Smooth muscle cell (in vitro differentiated cells): ENCODE data around the gene CNIH2. TPM values are rescaled to one million over a fixed set of nuclear protein-coding genes. Genes with fewer than 3 reads are reported as not detected.

Experiments used
- DNase-seq: peaks from one replicate; lab custom pipeline; 2025; ENCODE audit not compliant: unreplicated experiment; lab: John Stamatoyannopoulos, UW
- H2AFZ ChIP-seq: fragments of 200-600 bp; sonication (generic); 2 replicates; pipeline ENCODE4 v1.6.0; 2016; ENCODE audit warnings: antibody characterized with exemption, low read depth, mild to moderate bottlenecking
- H3F3A ChIP-seq: fragments of 200-600 bp; sonication (generic); 2 replicates; pipeline ENCODE4 v1.6.0; 2017; ENCODE audit warnings: antibody characterized with exemption, low read depth
- H3K27ac ChIP-seq: fragments of 200-600 bp; sonication (generic); 2 replicates; pipeline ENCODE4 v1.5.1; 2016; ENCODE audit warnings: low read depth, mild to moderate bottlenecking
- H3K27me3 ChIP-seq: fragments of 200-600 bp; sonication (generic); 2 replicates; pipeline ENCODE4 v1.6.1; 2016; ENCODE audit warnings: low read depth, mild to moderate bottlenecking
- H3K36me3 ChIP-seq: fragments of 200-600 bp; sonication (generic); 2 replicates; pipeline ENCODE4 v1.5.1; 2016; ENCODE audit warnings: low read depth
- H3K4me1 ChIP-seq: fragments of 200-600 bp; sonication (generic); 2 replicates; pipeline ENCODE4 v1.5.1; 2016; ENCODE audit warnings: low read depth
- H3K4me2 ChIP-seq: fragments of 200-600 bp; sonication (generic); 2 replicates; pipeline ENCODE4 v1.6.0; 2016; ENCODE audit warnings: mild to moderate bottlenecking
- H3K4me3 ChIP-seq: fragments of 200-600 bp; sonication (generic); 2 replicates; pipeline ENCODE4 v1.5.1; 2016; ENCODE audit warnings: mild to moderate bottlenecking
- H3K79me2 ChIP-seq: fragments of 200-600 bp; sonication (generic); 2 replicates; pipeline ENCODE4 v1.6.0; 2016; ENCODE audit warnings: low read depth, mild to moderate bottlenecking
- H3K9ac ChIP-seq: fragments of 200-600 bp; sonication (generic); 2 replicates; pipeline ENCODE4 v1.6.0; 2016; ENCODE audit warnings: low read depth
- H3K9me3 ChIP-seq: fragments of 200-600 bp; sonication (generic); replicated peaks from 2 replicates; pipeline ENCODE4 v1.5.1; 2016; ENCODE audit warnings: low read depth
- H4K20me1 ChIP-seq: fragments of 200-600 bp; sonication (generic); 2 replicates; pipeline ENCODE4 v1.6.0; 2016; ENCODE audit warnings: low read depth
- CTCF ChIP-seq: fragments of 200-600 bp; sonication (generic); IDR thresholded peaks from 2 replicates; pipeline ENCODE4 v1.5.1; 2017; ENCODE audit warnings: borderline replicate concordance, mild to moderate bottlenecking, antibody characterized with exemption; ENCODE audit not compliant: insufficient read depth, poor library complexity, severe bottlenecking
- WGBS: methylation state at CpG from one replicate; pipeline ENCODE4 v1.1.7; 2016; ENCODE audit warnings: low lambda C conversion rate; 5-methylcytosine and 5-hydroxymethylcytosine counted together
- polyA plus RNA-seq: library from polyadenylated mRNA; unstranded; fragments of >200 nt; fragmentation: Nextera tagmentation; extraction: Ambion mirVana; gene quantifications from 2 replicates; pipeline ENCODE4 v1.2.1, GENCODE V29; 2016
- total RNA-seq: library from RNA; depleted of rRNA; stranded (reverse); fragments of >200 nt; gene quantifications from 2 replicates; pipeline ENCODE4 v1.2.3, GENCODE V29; 2014

Gene CNIH2
- total and polyA plus RNA-seq, 2 experiments from 2014 or later: 12.2 to 17.0 TPM

GRCh38 chr11:66243782-66244535 lies 34.0 kb upstream of the CNIH2 start:
- Histone ChIP-seq H3K9ac (no peak overlapping the region), H3K27ac (no peak overlapping the region)

GRCh38 chr11:66247295-66247694 lies 30.7 kb upstream of the CNIH2 start:
- no peaks in the 10 kb centered on the region for H3K4me1 ChIP-seq
- TF ChIP-seq CTCF: no peak
- no peaks in the 10 kb centered on the region for H3K36me3 ChIP-seq
- no peaks in the 10 kb centered on the region for H3K9me3 ChIP-seq
- H3F3A ChIP-seq: peaks cover 5% of the 10 kb centered on the region
- no peak overlapping the region for H3K4me2 ChIP-seq
- H3K27ac ChIP-seq: no peak overlapping the region
- no peak for DNase-seq
- H3K4me3 ChIP-seq: no peak overlapping the region
- no peaks in the 10 kb centered on the region for H3K79me2 ChIP-seq
- no peak overlapping the region for H3K9ac ChIP-seq
- no peaks in the 10 kb centered on the region for H3K27me3 ChIP-seq
- WGBS: 93% methylated on average over 4 of the region's 4 CpGs
- peaks cover 8% of the 10 kb centered on the region for H4K20me1 ChIP-seq
- no peak overlapping the region for H2AFZ ChIP-seq

More at GRCh38 chr11:66243782-66244535, 34.0 kb upstream of the CNIH2 start:
- no peaks in the 10 kb centered on the region for H3K4me1 ChIP-seq
- H3K4me3 ChIP-seq: no peak overlapping the region
- H3K79me2 ChIP-seq: no peaks in the 10 kb centered on the region
- WGBS: 89% methylated on average over 13 of the region's 13 CpGs
- H4K20me1 ChIP-seq: peaks cover 8% of the 10 kb centered on the region
- TF ChIP-seq CTCF: no peak
- no peak for DNase-seq
- no peaks in the 10 kb centered on the region for H3K27me3 ChIP-seq
- H3K9me3 ChIP-seq: no peaks in the 10 kb centered on the region
- H3K36me3 ChIP-seq: no peaks in the 10 kb centered on the region
- no peak overlapping the region for H2AFZ ChIP-seq
- no peak overlapping the region for H3K4me2 ChIP-seq
- peaks cover 5% of the 10 kb centered on the region for H3F3A ChIP-seq

- Histone ChIP-seq H3K9me3 (no peaks in the 10 kb centered on the region), H3K79me2 (no peaks in the 10 kb centered on the region), H2AFZ (no peak overlapping the region), H4K20me1 (peaks cover 8% of the 10 kb centered on the region), H3K36me3 (no peaks in the 10 kb centered on the region), H3F3A (peaks cover 5% of the 10 kb centered on the region), H3K9ac (no peak overlapping the region), H3K4me2 (no peak overlapping the region), H3K27ac (no peak overlapping the region), H3K27me3 (no peaks in the 10 kb centered on the region), H3K4me1 (no peaks in the 10 kb centered on the region), H3K4me3 (no peak overlapping the region)
- WGBS: 97% methylated on average over 3 of the region's 3 CpGs
- no peak for DNase-seq
- TF ChIP-seq CTCF: no peak
Observed at GRCh38 chr11:66247801-66248200, 30.2 kb upstream of the CNIH2 start.

- Histone ChIP-seq H3K27me3 (no peaks in the 10 kb centered on the region), H3K79me2 (no peaks in the 10 kb centered on the region), H3K9ac (no peak overlapping the region), H3K27ac (no peak overlapping the region), H3F3A (peaks cover 5% of the 10 kb centered on the region), H3K4me1 (no peaks in the 10 kb centered on the region), H2AFZ (no peak overlapping the region), H3K4me3 (no peak overlapping the region), H4K20me1 (peaks cover 8% of the 10 kb centered on the region), H3K36me3 (no peaks in the 10 kb centered on the region), H3K4me2 (no peak overlapping the region), H3K9me3 (no peaks in the 10 kb centered on the region)
- no peak for TF ChIP-seq CTCF
- no peak for DNase-seq
- WGBS: 98% methylated on average over 6 of the region's 6 CpGs
Observed at GRCh38 chr11:66248903-66249302, 29.1 kb upstream of the CNIH2 start.
